Activated naive CD4-positive, alpha-beta T cell treated with anti-CD3 and anti-CD28 coated beads, Interleukin-2, amount 50 U/mL, for 72 hours (primary cell): ENCODE measurements around the gene THRA. TPM values are rescaled to one million over a fixed set of nuclear protein-coding genes. Genes with fewer than 3 reads are reported as not detected.
A peak's percentile ranks its signal among the peaks of the same experiment; 100 is the strongest.
"Not testable (repeated sequence)": the region's sequence is repeated elsewhere in the genome, so short reads cannot be mapped to it uniquely, and the experiment has no call there.

Source experiments
- ATAC-seq, 2 donors: fragments of 150-1000 bp; cut with Tn5 transposase; 2 replicates each; pipeline ENCODE4 v1.10.0; 2021; ENCODE audit warnings: mild to moderate bottlenecking in 2 of 2, moderate library complexity in 2 of 2
- DNase-seq, 2 donors: peaks; one replicate each; pipeline ENCODE4 v3.0.0; 2021 to 2022; ENCODE audit warnings: low spot score in 2 of 2
- H3K27ac Mint-ChIP-seq, 2 donors: one replicate each; pipeline ENCODE4 v1.8.0; 2022; ENCODE audit warnings: mild to moderate bottlenecking in 2 of 2, mixed read lengths in 2 of 2
- H3K36me3 Mint-ChIP-seq, 2 donors: one replicate each; pipeline ENCODE4 v1.8.0; 2022; ENCODE audit warnings: mixed read lengths in 2 of 2
- H3K9me3 Mint-ChIP-seq, 2 donors: one replicate each; pipeline ENCODE4 v1.8.0; 2022; ENCODE audit warnings: mixed read lengths in 2 of 2
- total RNA-seq, 2 donors: library from RNA; stranded (reverse); gene quantifications; one replicate each; pipeline ENCODE4 v1.2.3, GENCODE V29; 2022

The THRA gene
- total RNA-seq, 2 donors from 2014 or later = 14.5 to 19.3 TPM

- DNase-seq (no peak), ATAC-seq (no peak)
- peak overlapping the region; percentile 16 to 84 for H3K27ac Mint-ChIP-seq
- no peaks in the 10 kb centered on the region for H3K9me3 Mint-ChIP-seq
- peaks cover 36 to 38% of the 10 kb centered on the region in 2 donors for H3K36me3 Mint-ChIP-seq
Observed at GRCh38 chr17:40124279-40125141, 61.7 kb downstream of the THRA start.

GRCh38 chr17:40129498-40129897, 66.7 kb downstream of the THRA start:
- Mint-ChIP-seq H3K9me3 (no peaks in the 10 kb centered on the region), H3K36me3 (peaks cover 42 to 51% of the 10 kb centered on the region in 2 donors), H3K27ac (peak overlapping the region in 1 of 2 donors; percentile 81)
- DNase-seq (no peak), ATAC-seq (no peak)

- peak overlapping the region in 1 of 2 donors; percentile 43 for H3K27ac Mint-ChIP-seq
- no peak for ATAC-seq
- peaks cover 42 to 48% of the 10 kb centered on the region in 2 donors for H3K36me3 Mint-ChIP-seq
- H3K9me3 Mint-ChIP-seq = no peaks in the 10 kb centered on the region
- DNase-seq = no peak
Observed at GRCh38 chr17:40130352-40131042, 67.7 kb downstream of the THRA start.

GRCh38 chr17:40134184-40134583, 71.4 kb downstream of the THRA start:
- no peak for DNase-seq
- no peak for ATAC-seq
- Mint-ChIP-seq H3K36me3 (peaks cover 35 to 39% of the 10 kb centered on the region in 2 donors), H3K9me3 (no peaks in the 10 kb centered on the region), H3K27ac (peak overlapping the region in 1 of 2 donors; percentile 10)

- H3K36me3 Mint-ChIP-seq = peaks cover 24 to 34% of the 10 kb centered on the region in 2 donors
Observed at GRCh38 chr17:40135817-40136216, 73.1 kb downstream of the THRA start.

GRCh38 chr17:40139566-40140058, 76.8 kb downstream of the THRA start:
- peaks cover 17 to 25% of the 10 kb centered on the region in 2 donors for H3K36me3 Mint-ChIP-seq
- ATAC-seq = peak in 1 of 2 donors; percentile 3

More at GRCh38 chr17:40135817-40136216, 73.1 kb downstream of the THRA start:
- ATAC-seq (no peak), DNase-seq (no peak)
- Mint-ChIP-seq H3K9me3 (no peaks in the 10 kb centered on the region), H3K27ac (peak overlapping the region; percentile 10 to 87)

GRCh38 chr17:40143166-40143565, 80.4 kb downstream of the THRA start:
- not testable (repeated sequence) for ATAC-seq, DNase-seq, H3K9me3 Mint-ChIP-seq
- Mint-ChIP-seq H3K36me3 (peaks cover 27 to 29% of the 10 kb centered on the region in 2 donors), H3K27ac (peak overlapping the region in 1 of 2 donors; percentile 14)

More at GRCh38 chr17:40139566-40140058, 76.8 kb downstream of the THRA start:
- peak overlapping the region; percentile 95 to 97 for H3K27ac Mint-ChIP-seq
- no peak for DNase-seq
- no peaks in the 10 kb centered on the region for H3K9me3 Mint-ChIP-seq

Other genes starting within 250 kb of the THRA start
- gene IKZF3, start 198.7 kb upstream of the THRA start, total RNA-seq = 10 to 100 TPM; 37.6 to 60.8 TPM
- not detected for gene ZPBP2, start 194.8 kb upstream of the THRA start, total RNA-seq
- 10 to 100 TPM; 33.2 to 49.8 TPM for gene GSDMB, start 144.3 kb upstream of the THRA start, total RNA-seq
- 10 to 100 TPM; 52.6 to 76.6 TPM for gene ORMDL3, start 135.4 kb upstream of the THRA start, total RNA-seq
- gene LRRC3C, start 135.2 kb upstream of the THRA start, total RNA-seq = not detected
- gene GSDMA, start 100.0 kb upstream of the THRA start, total RNA-seq = 1 to 10 TPM in 1 of 2 donors, under 1 TPM in 1; 0.50 to 1.1 TPM
- gene PSMD3, start 82.2 kb upstream of the THRA start, total RNA-seq = 100 to 1,000 TPM in 1 of 2 donors, 10 to 100 TPM in 1; 89.7 to 136 TPM
- gene CSF3, start 47.5 kb upstream of the THRA start, total RNA-seq = not detected
- gene MED24, start 8.6 kb upstream of the THRA start, total RNA-seq = 100 to 1,000 TPM; 106 to 133 TPM
- 10 to 100 TPM in 1 of 2 donors, 1 to 10 TPM in 1; 4.8 to 26.7 TPM for gene NR1D1, start 37.6 kb downstream of the THRA start, total RNA-seq
- gene MSL1, start 59.0 kb downstream of the THRA start, total RNA-seq = 100 to 1,000 TPM in 1 of 2 donors, 10 to 100 TPM in 1; 83.4 to 140 TPM
- 100 to 1,000 TPM; 104 to 212 TPM for gene CASC3, start 77.6 kb downstream of the THRA start, total RNA-seq
- 1 to 10 TPM; 5.3 to 7.1 TPM for gene RAPGEFL1, start 114.5 kb downstream of the THRA start, total RNA-seq
- 10 to 100 TPM; 25.7 to 26.4 TPM for gene WIPF2, start 156.3 kb downstream of the THRA start, total RNA-seq
- gene CDC6, start 224.9 kb downstream of the THRA start, total RNA-seq = 10 to 100 TPM; 81.8 to 86.7 TPM
- 10 to 100 TPM; 21.0 to 23.0 TPM for gene RARA, start 246.2 kb downstream of the THRA start, total RNA-seq